Aorta (tissue), 5 donors: ENCODE measurements around the gene NFAT5. TPM values are rescaled to one million over a fixed set of nuclear protein-coding genes. Genes with fewer than 3 reads are reported as not detected.
A peak's percentile ranks its signal among the peaks of the same experiment; 100 is the strongest.

ENCODE experiments used
- ATAC-seq: fragments of 200-7000 bp; cut with Tn5 transposase; one replicate; pipeline ENCODE4 v1.9.1; 2022; ENCODE audit warnings: moderate library complexity; ENCODE audit not compliant: low FRiP score
- DNase-seq, 2 donors: peaks; one replicate each; pipeline ENCODE4 v3.0.0-alpha.2; 2020
- H3K27ac ChIP-seq, 2 donors: one replicate each; pipeline ENCODE4 v1.5.1; 2013; ENCODE audit warnings: low read length in 2 of 2, mild to moderate bottlenecking in 2 of 2, moderate library complexity in 2 of 2, control low read depth in 1 of 2, inconsistent platforms in 1 of 2, low read depth in 1 of 2
- H3K27me3 ChIP-seq, 2 donors: one replicate each; pipeline ENCODE4 v1.6.1; 2013; ENCODE audit warnings: control low read depth in 1 of 2, low read length in 1 of 2, mild to moderate bottlenecking in 1 of 2, moderate library complexity in 1 of 2; ENCODE audit not compliant: insufficient read depth in 2 of 2, control insufficient read depth in 1 of 2
- H3K36me3 ChIP-seq, 2 donors: one replicate each; pipeline ENCODE4 v1.6.1; 2013; ENCODE audit warnings: control low read depth in 1 of 2, low read length in 1 of 2, mild to moderate bottlenecking in 1 of 2; ENCODE audit not compliant: insufficient read depth in 2 of 2, control insufficient read depth in 1 of 2
- H3K4me1 ChIP-seq, 2 donors: one replicate each; pipeline ENCODE4 v1.6.1; 2013; ENCODE audit warnings: low read length in 2 of 2, control low read depth in 1 of 2, mild to moderate bottlenecking in 1 of 2, moderate library complexity in 1 of 2; ENCODE audit not compliant: insufficient read depth in 2 of 2, control insufficient read depth in 1 of 2
- H3K4me3 ChIP-seq, 2 donors: one replicate each; pipeline ENCODE4 v1.5.1; 2013; ENCODE audit warnings: low read length in 2 of 2, control low read depth in 1 of 2, mild to moderate bottlenecking in 1 of 2
- H3K9me3 ChIP-seq: one replicate; pipeline ENCODE4 v1.6.1; 2013; ENCODE audit warnings: mild to moderate bottlenecking, low read length; ENCODE audit not compliant: control insufficient read depth
- WGBS, 2 donors: extraction: QIAGEN DNeasy Blood & Tissue Kit; methylation state at CpG; one replicate each; pipeline ENCODE4 v1.1.7; 2013; 5-methylcytosine and 5-hydroxymethylcytosine counted together
- intact Hi-C, 2 donors: fragments of 100-400 bp; cut with DNase I; formaldehyde crosslinking; loops; one replicate each; pipeline versions ENCODE4 v1.14.2 to v1.15.0; 2022
- polyA plus RNA-seq, 2 donors: library from polyadenylated mRNA; stranded (reverse); fragments of 200-250 nt; gene quantifications; one replicate each; pipeline ENCODE4 v1.2.3, GENCODE V29; 2013
- total RNA-seq, 2 donors: library from RNA; stranded (reverse); fragmentation: NEBNext Ultra II Directional; extraction: Animal tissue kit (Norgen Biotek cat#: 25700); gene quantifications; one replicate each; pipeline ENCODE4 v1.2.1, GENCODE V29; 2021
- donor health status: healthy with polysubstance abuse.
- donor health status: Bipolar disorder and iron deficiency.
- donor health status: DM: no; HTN: no; CAD: no.
- donor health status: DM: no; HTN: no; CAD: no.
- donor health status: DM: yes; HTN: yes; CAD: no.

Gene NFAT5
- total and polyA plus RNA-seq, 4 donors = 2.1 to 94.6 (median 36.4) TPM

DNA sequence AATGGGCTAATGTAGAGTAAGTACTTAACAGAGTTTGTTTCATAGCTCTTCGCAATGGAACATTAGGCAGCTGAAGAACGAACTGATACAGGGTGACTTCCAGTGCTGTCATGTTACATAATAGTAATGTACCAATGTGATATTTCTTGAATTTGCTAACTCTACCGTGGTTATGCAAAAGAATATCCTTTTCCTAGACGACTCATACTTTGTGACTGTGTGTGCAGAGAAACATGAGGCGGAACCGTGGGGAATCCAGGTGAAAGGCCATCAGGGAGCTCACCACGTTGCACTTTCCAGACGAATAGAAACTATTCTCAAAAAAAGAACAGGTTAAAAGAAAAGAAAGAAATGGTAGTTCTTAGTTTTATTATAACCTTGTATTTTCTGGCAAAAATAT lies 175.8 kb downstream of the NFAT5 start:
- no peaks in the 10 kb centered on the region for H3K27me3 ChIP-seq
- no peak overlapping the region for H3K4me3 ChIP-seq
- H3K9me3 ChIP-seq = no peaks in the 10 kb centered on the region
- 71 to 72% methylated on average over 8 of the region's 8 CpGs for WGBS, 2 donors
- H3K36me3 ChIP-seq = peaks cover 0 to 6% of the 10 kb centered on the region in 2 donors
- H3K27ac ChIP-seq = no peak overlapping the region
- intact Hi-C loops = no loop called here
- DNase-seq (no peak), ATAC-seq (no peak)
- no peaks in the 10 kb centered on the region for H3K4me1 ChIP-seq

GRCh38 chr16:69741951-69742904 lies 176.5 kb downstream of the NFAT5 start:
- Histone ChIP-seq H3K9me3 (no peaks in the 10 kb centered on the region), H3K27me3 (no peaks in the 10 kb centered on the region), H3K4me3 (no peak overlapping the region), H3K27ac (no peak overlapping the region), H3K4me1 (no peaks in the 10 kb centered on the region), H3K36me3 (peaks cover 0 to 6% of the 10 kb centered on the region in 2 donors)
- ATAC-seq (no peak), DNase-seq (peak; percentile 69 to 91)
- intact Hi-C loops = no loop called here
- WGBS, 2 donors = 77 to 78% methylated on average over 40 to 41 of the region's 41 CpGs

DNA sequence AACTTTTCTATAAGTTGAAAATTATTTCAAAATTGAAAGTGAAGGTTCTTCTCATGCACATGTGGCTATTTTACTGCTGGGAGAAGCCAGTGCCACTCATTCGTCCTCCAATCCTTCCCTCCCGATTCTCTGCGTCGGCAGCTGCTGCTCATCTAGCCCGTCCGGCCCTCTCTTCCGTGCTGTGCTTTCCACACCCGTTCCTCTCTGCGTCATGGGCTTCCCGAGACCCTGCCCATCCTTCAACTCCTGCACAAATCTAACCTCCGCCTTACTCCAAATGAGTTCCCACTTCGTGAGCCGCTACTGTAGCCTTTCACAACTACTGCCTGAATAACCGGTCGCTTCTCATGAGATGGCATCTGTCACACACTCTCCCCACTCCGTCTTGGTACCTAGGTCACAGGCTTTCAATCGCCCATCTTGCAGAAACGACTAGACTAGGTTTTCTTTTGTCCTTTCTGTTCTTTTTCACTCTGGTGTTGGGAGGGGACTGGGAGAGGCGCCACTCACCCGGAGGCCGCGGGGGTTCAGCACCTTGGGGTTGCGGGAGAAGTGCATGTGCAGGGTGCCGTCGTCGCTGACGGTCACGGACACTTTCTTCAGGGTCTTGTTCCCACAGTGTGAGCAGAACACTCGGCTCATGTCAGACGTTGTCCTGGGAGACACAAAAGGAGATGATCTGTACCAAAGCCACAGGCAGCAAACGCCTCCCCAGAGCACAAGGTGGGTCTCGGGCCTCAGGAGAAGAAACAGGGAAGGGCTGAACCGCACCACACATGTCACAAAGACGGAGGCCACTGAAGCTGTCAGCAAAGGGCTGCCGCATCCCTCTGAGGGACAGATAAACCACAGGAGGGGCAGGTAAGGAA lies 178.8 kb downstream of the NFAT5 start:
- peaks cover 4 to 11% of the 10 kb centered on the region in 2 donors for H3K36me3 ChIP-seq
- WGBS, 2 donors = 94% methylated on average over 35 of the region's 35 CpGs
- H3K9me3 ChIP-seq = no peaks in the 10 kb centered on the region
- no peaks in the 10 kb centered on the region for H3K27me3 ChIP-seq
- H3K27ac ChIP-seq = no peak overlapping the region
- H3K4me3 ChIP-seq = no peak overlapping the region
- intact Hi-C loops = no loop called here
- DNase-seq (no peak), ATAC-seq (no peak)
- H3K4me1 ChIP-seq = no peaks in the 10 kb centered on the region

- no peaks in the 10 kb centered on the region for H3K4me1 ChIP-seq
- WGBS, 2 donors = 94 to 95% methylated on average over 11 of the region's 11 CpGs
- peaks cover 4 to 11% of the 10 kb centered on the region in 2 donors for H3K36me3 ChIP-seq
- no peaks in the 10 kb centered on the region for H3K27me3 ChIP-seq
- H3K27ac ChIP-seq = no peak overlapping the region
- intact Hi-C loops = no loop called here
- ATAC-seq (no peak), DNase-seq (peak in 1 of 2 donors; percentile 50)
- no peak overlapping the region for H3K4me3 ChIP-seq
- H3K9me3 ChIP-seq = no peaks in the 10 kb centered on the region
These were observed 179.5 kb downstream of the NFAT5 start for GRCh38 chr16:69745232-69745612.

DNA sequence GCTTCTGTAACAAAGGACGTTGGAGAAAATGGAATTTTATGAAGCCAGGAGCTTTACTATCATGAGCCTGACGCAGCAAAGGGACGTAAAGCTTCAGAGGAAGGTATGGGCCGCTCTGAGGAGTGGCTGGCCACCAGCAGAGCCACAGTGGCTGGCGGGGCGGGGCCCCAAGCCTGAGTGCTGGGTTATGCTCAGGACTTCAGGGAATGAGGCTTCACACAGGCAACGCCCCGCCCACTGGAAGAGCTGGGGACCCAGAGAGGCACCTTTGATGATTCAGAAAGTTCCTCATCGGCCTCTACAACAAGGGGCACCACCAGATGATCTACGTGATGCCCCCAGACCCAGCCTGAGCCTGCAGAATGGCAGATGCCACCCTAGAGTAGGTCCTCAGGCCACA lies 180.2 kb downstream of the NFAT5 start:
- Histone ChIP-seq H3K4me1 (no peaks in the 10 kb centered on the region), H3K27me3 (no peaks in the 10 kb centered on the region), H3K9me3 (no peaks in the 10 kb centered on the region), H3K36me3 (peaks cover 4 to 11% of the 10 kb centered on the region in 2 donors), H3K4me3 (no peak overlapping the region), H3K27ac (no peak overlapping the region)
- DNase-seq (peak in 1 of 2 donors; percentile 45), ATAC-seq (no peak)
- 85 to 89% methylated on average over 10 of the region's 10 CpGs for WGBS, 2 donors
- intact Hi-C loops = no loop called here

DNA sequence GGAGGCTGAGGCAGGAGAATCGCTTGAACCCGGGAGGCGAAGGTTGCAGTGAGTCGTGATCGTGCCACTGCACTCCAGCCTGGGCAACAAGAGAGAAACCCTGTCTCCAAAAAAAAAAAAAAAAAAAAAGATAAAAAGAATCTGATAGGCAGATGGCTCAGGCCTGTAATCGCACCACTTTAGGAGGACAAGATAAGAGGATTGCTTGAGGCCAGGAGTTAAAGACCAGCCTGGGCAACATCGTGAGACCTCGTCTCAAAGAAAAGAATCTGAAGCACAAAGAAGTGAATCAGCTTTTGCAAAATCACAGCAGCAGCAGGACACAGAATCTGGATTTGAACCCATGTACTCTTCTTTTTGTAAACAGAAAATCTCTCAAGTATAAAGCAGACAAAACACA lies 181.3 kb downstream of the NFAT5 start:
- whole genome bisulfite sequencing, 2 donors = 93 to 95% methylated on average over 8 of the region's 8 CpGs
- no peak overlapping the region for H3K4me3 ChIP-seq
- no peak overlapping the region for H3K27ac ChIP-seq
- no peak for DNase-seq
- H3K4me1 ChIP-seq = no peaks in the 10 kb centered on the region
- ATAC-seq = no peak
- intact Hi-C loops = no loop called here
- no peaks in the 10 kb centered on the region for H3K27me3 ChIP-seq
- no peaks in the 10 kb centered on the region for H3K9me3 ChIP-seq
- H3K36me3 ChIP-seq = peaks cover 4 to 9% of the 10 kb centered on the region in 2 donors

DNA sequence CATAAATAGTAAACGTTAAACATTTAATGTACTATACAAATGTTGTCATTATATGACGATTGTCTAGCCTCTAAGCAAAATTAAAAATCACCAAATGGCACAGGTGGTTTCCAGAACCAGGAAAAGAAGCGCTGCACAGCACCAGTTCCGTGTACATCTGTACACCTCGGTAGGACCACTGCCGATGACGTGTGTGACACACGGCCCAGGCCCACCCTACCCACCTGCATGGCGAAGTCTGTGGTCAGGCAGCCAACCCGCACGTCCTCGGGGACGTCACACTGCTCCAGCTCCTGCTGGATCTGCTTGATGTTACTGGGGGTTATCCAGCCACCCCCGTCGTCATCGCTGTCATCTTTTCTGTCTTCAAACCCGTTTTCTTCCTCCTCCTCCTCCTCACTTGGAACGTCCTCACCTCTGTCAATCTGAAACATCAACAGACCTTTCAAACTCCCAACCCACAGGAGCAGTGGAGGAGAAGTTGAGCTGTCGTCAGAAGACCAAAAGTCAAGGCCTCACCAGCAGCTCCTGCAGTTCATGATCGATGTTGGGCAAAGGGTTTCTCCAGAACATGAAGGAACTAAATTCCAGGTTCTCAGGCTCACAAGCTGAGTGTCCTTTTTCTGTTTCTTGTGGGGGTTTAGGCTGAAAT lies 183.1 kb downstream of the NFAT5 start:
- Histone ChIP-seq H3K36me3 (peaks cover 4 to 9% of the 10 kb centered on the region in 2 donors), H3K4me3 (no peak overlapping the region), H3K9me3 (no peaks in the 10 kb centered on the region), H3K27me3 (no peaks in the 10 kb centered on the region), H3K27ac (no peak overlapping the region), H3K4me1 (peaks cover 0 to 3% of the 10 kb centered on the region in 2 donors)
- DNase-seq (peak in 1 of 2 donors; percentile 57), ATAC-seq (no peak)
- intact Hi-C loops = no loop called here
- whole genome bisulfite sequencing, 2 donors = 85 to 86% methylated on average over 20 of the region's 20 CpGs

DNA sequence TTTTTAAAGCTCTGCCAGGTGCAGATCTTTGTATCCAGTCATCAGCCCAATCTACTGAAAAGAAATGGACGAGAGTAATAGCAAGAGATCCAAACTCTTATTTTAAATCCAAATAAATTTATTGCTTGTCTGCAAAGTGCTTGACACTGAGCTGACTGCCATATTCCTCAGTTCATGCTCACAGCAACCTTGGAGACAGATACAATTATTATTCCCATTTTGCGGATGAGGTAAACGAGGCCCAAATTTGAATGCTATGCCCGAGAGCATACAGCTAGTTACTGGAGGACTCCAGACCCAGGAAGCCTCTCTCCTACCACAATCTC lies 188.3 kb downstream of the NFAT5 start:
- no peak for ATAC-seq
- H3K36me3 ChIP-seq = no peaks in the 10 kb centered on the region
- H3K4me3 ChIP-seq = peak overlapping the region; percentile 12 to 74
- H3K27ac ChIP-seq = no peak overlapping the region
- H3K9me3 ChIP-seq = no peaks in the 10 kb centered on the region
- H3K4me1 ChIP-seq = peaks cover 0 to 3% of the 10 kb centered on the region in 2 donors
- no peak for DNase-seq
- 11 to 12% methylated on average over 4 of the region's 4 CpGs for WGBS, 2 donors
- intact Hi-C loops = loop anchor here (1.0 to 5.0 kb wide), 5 partner anchors 27 to 362 kb away; partner anchors contain the start of gene NQO1 (in 1 of the 2)
- H3K27me3 ChIP-seq = no peaks in the 10 kb centered on the region
